Keratinocyte (primary cell): Measurements from ENCODE around the gene FGD4. TPM values are rescaled to one million over a fixed set of nuclear protein-coding genes. Genes with fewer than 3 reads are reported as not detected.

Source experiments
- DNase-seq: peaks from one replicate; pipeline ENCODE4 v3.0.0-alpha.2; 2011; ENCODE audit warnings: low read depth, missing footprints, low spot score
- FAIRE-seq: peaks from 2 replicates; lab custom pipeline; 2011; peaks lifted over from hg19 to GRCh38; lab: Jason Lieb, UNC
- H2AFZ ChIP-seq: 2 replicates; pipeline ENCODE4 v1.6.0; 2012; ENCODE audit warnings: low read length, control low read depth, inconsistent platforms; ENCODE audit not compliant: control insufficient read depth
- H3K27ac ChIP-seq: 2 replicates; pipeline ENCODE4 v1.5.1; 2011; ENCODE audit warnings: low read length; ENCODE audit not compliant: control insufficient read depth, insufficient read depth
- H3K27me3 ChIP-seq: 3 replicates; pipeline ENCODE4 v1.6.0; 2011; ENCODE audit warnings: low read length; ENCODE audit not compliant: control insufficient read depth, insufficient read depth; ENCODE audit errors: extremely low read depth
- H3K36me3 ChIP-seq, 2 experiments: 2 replicates in 1 of 2; 3 replicates in 1 of 2; pipeline ENCODE4 v1.5.1; 2011; ENCODE audit warnings: low read length in 2 of 2, mild to moderate bottlenecking in 1 of 2; ENCODE audit not compliant: control insufficient read depth in 2 of 2, insufficient read depth in 2 of 2; ENCODE audit errors: extremely low read depth in 1 of 2
- H3K4me1 ChIP-seq: 3 replicates; pipeline ENCODE4 v1.5.1; 2011; ENCODE audit warnings: low read length; ENCODE audit not compliant: control insufficient read depth, insufficient read depth; ENCODE audit errors: extremely low read depth
- H3K4me2 ChIP-seq: 3 replicates; pipeline ENCODE4 v1.6.0; 2011; ENCODE audit warnings: low read depth, low read length; ENCODE audit not compliant: control insufficient read depth, insufficient read depth; ENCODE audit errors: extremely low read depth
- H3K4me3 ChIP-seq, 3 experiments: fragments of 200-600 bp in 1 of 3; sonication (generic) in 1 of 3; 2 replicates in 2 of 3; 3 replicates in 1 of 3; pipeline ENCODE4 v1.5.1; 2011 to 2016; ENCODE audit warnings: low read length in 3 of 3, mild to moderate bottlenecking in 3 of 3, control low read depth in 2 of 3, inconsistent platforms in 1 of 3, low read depth in 1 of 3, mixed read lengths in 1 of 3, mixed run types in 1 of 3, moderate library complexity in 1 of 3; ENCODE audit not compliant: control insufficient read depth in 2 of 3, insufficient read depth in 2 of 3; ENCODE audit errors: extremely low read depth in 1 of 3
- H3K79me2 ChIP-seq: 2 replicates; pipeline ENCODE4 v1.6.0; 2012; ENCODE audit warnings: low read length; ENCODE audit not compliant: control insufficient read depth, insufficient read depth
- H3K9ac ChIP-seq: 3 replicates; pipeline ENCODE4 v1.6.0; 2011; ENCODE audit warnings: low read length; ENCODE audit not compliant: control insufficient read depth, insufficient read depth; ENCODE audit errors: extremely low read depth
- H3K9me1 ChIP-seq: 3 replicates; pipeline ENCODE4 v1.6.0; 2011; ENCODE audit warnings: low read length; ENCODE audit not compliant: control insufficient read depth, insufficient read depth; ENCODE audit errors: extremely low read depth
- H3K9me3 ChIP-seq: 2 replicates; pipeline ENCODE4 v1.5.1; 2012; ENCODE audit warnings: low read depth, low read length; ENCODE audit not compliant: control insufficient read depth
- H4K20me1 ChIP-seq: 3 replicates; pipeline ENCODE4 v1.6.0; 2011; ENCODE audit warnings: low read length; ENCODE audit not compliant: control insufficient read depth, insufficient read depth; ENCODE audit errors: extremely low read depth
- CTCF ChIP-seq, 3 experiments: IDR thresholded peaks in 1 of 3; conservative IDR thresholded peaks in 1 of 3; optimal IDR thresholded peaks in 1 of 3; 2 replicates in 2 of 3; 3 replicates in 1 of 3; pipeline versions ENCODE3 to v1.5.1; 2011; ENCODE audit warnings: low read length in 3 of 3, mild to moderate bottlenecking in 3 of 3, moderate library complexity in 2 of 3, control low read depth in 1 of 3, inconsistent platforms in 1 of 3; ENCODE audit not compliant: insufficient read depth in 2 of 3; ENCODE audit errors: extremely low read depth in 1 of 3
- EZH2 ChIP-seq: IDR thresholded peaks from one replicate; pipeline ENCODE4 v1.6.1; 2012; ENCODE audit warnings: inconsistent platforms, mild to moderate bottlenecking, low read length, moderate library complexity
- dilution Hi-C: fragments of 300-500 bp; cut with MboI; formaldehyde crosslinking; loops from one replicate; pipeline ENCODE4 v1.7.0; 2020; ENCODE audit warnings: low sequenced_read_pairs; ENCODE audit not compliant: extremely low pct_ligation_motif_present
- polyA plus RNA-seq, 5 experiments: library from polyadenylated mRNA; depleted of rRNA in 3 of 5; stranded (reverse) in 3 of 5; stranded (forward) in 1 of 5; unstranded in 1 of 5; fragments of >200 nt; gene quantifications; 1 replicate in 1 of 5; 2 replicates in 3 of 5; 3 replicates in 1 of 5; pipeline versions ENCODE4 v1.2.1 to v1.2.3, GENCODE V29; 2011 to 2012; ENCODE audit warnings: missing spikeins in 2 of 5, low read depth in 1 of 5, low replicate concordance in 1 of 5

Gene FGD4
- polyA plus RNA-seq, 1 donor (not counting 4 experiments of a cell fraction or from before 2014, with no cell fraction given): 10.5 TPM

- Histone ChIP-seq H3K27ac (no peak overlapping the region), H3K4me3 (peak overlapping the region in 1 of 3 experiments; percentile 0), H3K4me1 (peaks cover 32% of the 10 kb centered on the region), H3K9me3 (no peaks in the 10 kb centered on the region), H3K36me3 (no peaks in the 10 kb centered on the region), H2AFZ (no peak overlapping the region), H3K9me1 (no peaks in the 10 kb centered on the region), H3K4me2 (peak overlapping the region; percentile 77), H3K79me2 (peaks cover 19% of the 10 kb centered on the region), H3K27me3 (no peaks in the 10 kb centered on the region), H4K20me1 (peaks cover 4% of the 10 kb centered on the region), H3K9ac (no peak overlapping the region)
- no peak for TF ChIP-seq CTCF (optimal IDR thresholded peaks at IDR 0.05 in 1 of 3, IDR thresholded peaks at IDR 0.05 in 1 of 3, conservative IDR thresholded peaks at IDR 0.05 in 1 of 3; ENCODE audit: extremely low read depth in 1 of 3, insufficient read depth in 2 of 3, low read length in 3 of 3)
- TF ChIP-seq EZH2: no peak
- DNase-seq (no peak), FAIRE-seq (peak; percentile 77)
- dilution Hi-C loops: no loop called here
Measured at GRCh38 chr12:32535288-32535999, 136.1 kb downstream of the FGD4 start.

GRCh38 chr12:32536000-32536345 is 136.6 kb downstream of the FGD4 start:
- no peak for FAIRE-seq

More at GRCh38 chr12:32536000-32536345, 136.6 kb downstream of the FGD4 start:
- Histone ChIP-seq H3K27ac (no peak overlapping the region), H3K4me3 (no peak overlapping the region), H3K36me3 (no peaks in the 10 kb centered on the region), H3K4me1 (peaks cover 32% of the 10 kb centered on the region), H3K79me2 (peaks cover 19% of the 10 kb centered on the region), H3K9me3 (no peaks in the 10 kb centered on the region), H3K4me2 (no peak overlapping the region), H3K9ac (no peak overlapping the region), H4K20me1 (peaks cover 4% of the 10 kb centered on the region), H2AFZ (no peak overlapping the region), H3K9me1 (no peaks in the 10 kb centered on the region), H3K27me3 (no peaks in the 10 kb centered on the region)
- dilution Hi-C loops: no loop called here
- TF ChIP-seq EZH2: no peak
- TF ChIP-seq CTCF (optimal IDR thresholded peaks at IDR 0.05 in 1 of 3, IDR thresholded peaks at IDR 0.05 in 1 of 3, conservative IDR thresholded peaks at IDR 0.05 in 1 of 3; ENCODE audit: extremely low read depth in 1 of 3, insufficient read depth in 2 of 3, low read length in 3 of 3): no peak
- DNase-seq: no peak
